H9 (cell line): ENCODE results near the gene ADAMTS3. TPM values are rescaled to one million over a fixed set of nuclear protein-coding genes. Genes with fewer than 3 reads are reported as not detected.

ENCODE experiments used
- DNase-seq: peaks from one replicate; pipeline ENCODE4 v3.0.0-alpha.2; 2017
- H2AFZ ChIP-seq: one replicate; pipeline ENCODE4 v1.6.1; 2013; ENCODE audit warnings: mild to moderate bottlenecking, low read length, control low read depth, moderate library complexity
- H2AK5ac ChIP-seq: 2 replicates; pipeline ENCODE4 v1.6.1; 2013; ENCODE audit warnings: low read length, control low read depth, mixed read lengths; ENCODE audit not compliant: insufficient read length
- H2BK120ac ChIP-seq: one replicate; pipeline ENCODE4 v1.6.1; 2013; ENCODE audit warnings: low read depth, mild to moderate bottlenecking, low read length, control low read depth, inconsistent platforms; ENCODE audit not compliant: poor library complexity, severe bottlenecking
- H2BK12ac ChIP-seq: 2 replicates; pipeline ENCODE4 v1.6.1; 2013; ENCODE audit warnings: low read length, control low read depth, mixed read lengths, low read depth; ENCODE audit not compliant: insufficient read length
- H2BK15ac ChIP-seq: 2 replicates; pipeline ENCODE4 v1.6.1; 2013; ENCODE audit warnings: low read depth, low read length, control low read depth
- H2BK20ac ChIP-seq: one replicate; pipeline ENCODE4 v1.6.1; 2013; ENCODE audit warnings: low read depth, mild to moderate bottlenecking, low read length, control low read depth, inconsistent platforms; ENCODE audit not compliant: poor library complexity, severe bottlenecking
- H2BK5ac ChIP-seq: 2 replicates; pipeline ENCODE4 v1.6.1; 2013; ENCODE audit warnings: low read length, control low read depth, mixed read lengths; ENCODE audit not compliant: insufficient read length
- H3K14ac ChIP-seq: 2 replicates; pipeline ENCODE4 v1.6.1; 2013; ENCODE audit warnings: low read length, control low read depth; ENCODE audit not compliant: insufficient read depth
- H3K18ac ChIP-seq: 2 replicates; pipeline ENCODE4 v1.6.1; 2013; ENCODE audit warnings: low read depth, mild to moderate bottlenecking, mixed read lengths, low read length, control low read depth; ENCODE audit not compliant: insufficient read length
- H3K23ac ChIP-seq: 2 replicates; pipeline ENCODE4 v1.6.1; 2013; ENCODE audit warnings: low read length, control low read depth, mixed read lengths, low read depth; ENCODE audit not compliant: insufficient read length
- H3K23me2 ChIP-seq: 2 replicates; pipeline ENCODE4 v1.6.1; 2013; ENCODE audit warnings: low read depth, mild to moderate bottlenecking, mixed read lengths, low read length, control low read depth; ENCODE audit not compliant: insufficient read length, poor library complexity, severe bottlenecking
- H3K27ac ChIP-seq: 2 replicates; pipeline ENCODE4 v1.5.1; 2013; ENCODE audit warnings: low read length, control low read depth, mixed read lengths, low read depth; ENCODE audit not compliant: insufficient read length
- H3K27me3 ChIP-seq: 2 replicates; pipeline ENCODE4 v1.6.1; 2013; ENCODE audit warnings: low read length, control low read depth, inconsistent platforms; ENCODE audit not compliant: insufficient read depth
- H3K4ac ChIP-seq: 2 replicates; pipeline ENCODE4 v1.6.1; 2013; ENCODE audit warnings: low read depth, mild to moderate bottlenecking, control low read depth, inconsistent platforms, low read length, moderate library complexity
- H3K4me1 ChIP-seq: 2 replicates; pipeline ENCODE4 v1.6.1; 2013; ENCODE audit warnings: low read length, control low read depth, inconsistent platforms; ENCODE audit not compliant: insufficient read depth
- H3K4me2 ChIP-seq: 2 replicates; pipeline ENCODE4 v1.6.1; 2013; ENCODE audit warnings: low read length, control low read depth, mixed read lengths; ENCODE audit not compliant: insufficient read length, insufficient read depth
- H3K56ac ChIP-seq: 2 replicates; pipeline ENCODE4 v1.6.1; 2013; ENCODE audit warnings: low read depth, mild to moderate bottlenecking, mixed read lengths, low read length, control low read depth; ENCODE audit not compliant: insufficient read length
- H3K79me1 ChIP-seq: 2 replicates; pipeline ENCODE4 v1.6.1; 2013; ENCODE audit warnings: low read depth, mild to moderate bottlenecking, moderate library complexity, low read length, control low read depth, inconsistent platforms; ENCODE audit not compliant: insufficient read depth, poor library complexity, severe bottlenecking
- H3K79me2 ChIP-seq: 2 replicates; pipeline ENCODE4 v1.6.1; 2013; ENCODE audit warnings: low read length, control low read depth, inconsistent platforms; ENCODE audit not compliant: insufficient read depth
- H3K9ac ChIP-seq: 2 replicates; pipeline ENCODE4 v1.6.1; 2013; ENCODE audit warnings: low read length, control low read depth, mixed read lengths; ENCODE audit not compliant: insufficient read length; ENCODE audit errors: extremely low read depth
- H3K9me3 ChIP-seq: one replicate; pipeline ENCODE4 v1.6.1; 2013; ENCODE audit warnings: low read depth, low read length, inconsistent platforms; ENCODE audit not compliant: control insufficient read depth
- H3T11ph ChIP-seq: one replicate; pipeline ENCODE4 v1.6.1; 2013; ENCODE audit warnings: mild to moderate bottlenecking, low read length, control low read depth, inconsistent platforms
- H4K20me1 ChIP-seq: one replicate; pipeline ENCODE4 v1.6.1; 2013; ENCODE audit not compliant: control insufficient read depth, insufficient read length, insufficient read depth
- H4K5ac ChIP-seq: 2 replicates; pipeline ENCODE4 v1.6.1; 2013; ENCODE audit warnings: low read depth, mild to moderate bottlenecking, mixed read lengths, low read length, control low read depth; ENCODE audit not compliant: insufficient read length
- H4K8ac ChIP-seq: replicated peaks from 2 replicates; pipeline ENCODE4 v1.6.1; 2013; ENCODE audit warnings: low read length, control low read depth, mixed read lengths, low read depth; ENCODE audit not compliant: insufficient read length
- H4K91ac ChIP-seq: 2 replicates; pipeline ENCODE4 v1.6.1; 2013; ENCODE audit warnings: low read depth, mild to moderate bottlenecking, moderate library complexity, mixed read lengths, low read length, control low read depth; ENCODE audit not compliant: insufficient read length
- H3K27ac Mint-ChIP-seq, 3 experiments: 2 replicates in 2 of 3; 3 replicates in 1 of 3; pipeline ENCODE4 v1.8.0; 2020 to 2021; ENCODE audit warnings: mixed read lengths in 3 of 3, mild to moderate bottlenecking in 1 of 3, moderate library complexity in 1 of 3
- H3K27me3 Mint-ChIP-seq: 2 replicates; pipeline ENCODE4 v1.8.0; 2021; ENCODE audit warnings: low read depth, mild to moderate bottlenecking, moderate library complexity, mixed read lengths
- H3K36me3 Mint-ChIP-seq, 3 experiments: 2 replicates in 2 of 3; 3 replicates in 1 of 3; pipeline ENCODE4 v1.8.0; 2020 to 2021; ENCODE audit warnings: low read depth in 3 of 3, mixed read lengths in 3 of 3; ENCODE audit not compliant: insufficient read depth in 1 of 3
- H3K4me1 Mint-ChIP-seq, 2 experiments: 2 replicates each; pipeline ENCODE4 v1.8.0; 2020; ENCODE audit warnings: mixed read lengths in 2 of 2
- H3K4me3 Mint-ChIP-seq, 2 experiments: 2 replicates in 1 of 2; 3 replicates in 1 of 2; pipeline ENCODE4 v1.8.0; 2020 to 2021; ENCODE audit warnings: mild to moderate bottlenecking in 2 of 2, mixed read lengths in 2 of 2, moderate library complexity in 1 of 2
- H3K9me3 Mint-ChIP-seq, 2 experiments: 2 replicates in 1 of 2; 3 replicates in 1 of 2; pipeline ENCODE4 v1.8.0; 2020; ENCODE audit warnings: mild to moderate bottlenecking in 2 of 2, mixed read lengths in 2 of 2, moderate library complexity in 1 of 2
- CTCF ChIP-seq: fragments of 200-600 bp; sonication (generic); conservative IDR thresholded peaks from 3 replicates; pipeline ENCODE4 v1.8.0; 2021; ENCODE audit warnings: antibody characterized with exemption, mild to moderate bottlenecking
- WGBS: extraction: QIAGEN DNeasy Blood & Tissue Kit; methylation state at CpG from one replicate; pipeline ENCODE4 v1.1.7; 2013; ENCODE audit warnings: missing lambda C conversion rate, low lambda C conversion rate, mixed read lengths; ENCODE audit not compliant: insufficient read length; ENCODE audit errors: extremely low coverage; 5-methylcytosine and 5-hydroxymethylcytosine counted together
- total RNA-seq: library from RNA; stranded (reverse); gene quantifications from 2 replicates; pipeline ENCODE4 v1.2.1, GENCODE V29; 2021

Gene ADAMTS3
- total RNA-seq, 1 experiment from 2014 or later: 1.1 TPM

GRCh38 chr4:72410158-72410557, 158.9 kb downstream of the ADAMTS3 start:
- Histone ChIP-seq H3K23ac (no peak overlapping the region), H4K5ac (no peak overlapping the region), H3T11ph (no peak overlapping the region), H2BK120ac (no peak overlapping the region), H3K18ac (no peak overlapping the region), H2BK5ac (no peak overlapping the region), H3K27me3 (no peaks in the 10 kb centered on the region), H3K4ac (no peak overlapping the region), H3K9me3 (no peaks in the 10 kb centered on the region), H2AFZ (no peak overlapping the region), H3K14ac (no peak overlapping the region), H3K4me2 (no peak overlapping the region), H3K79me1 (no peaks in the 10 kb centered on the region), H2BK20ac (no peak overlapping the region), H2BK12ac (no peak overlapping the region), H4K8ac (no peak overlapping the region), H4K91ac (no peak overlapping the region), H2AK5ac (no peak overlapping the region), H3K56ac (no peak overlapping the region), H3K23me2 (no peaks in the 10 kb centered on the region), H2BK15ac (no peak overlapping the region), H3K9ac (no peak overlapping the region), H4K20me1 (no peaks in the 10 kb centered on the region), H3K79me2 (no peaks in the 10 kb centered on the region), H3K27ac (no peak overlapping the region), H3K4me1 (no peaks in the 10 kb centered on the region)
- peak overlapping the region in 2 of 3 experiments; percentile 33 to 42; a peak in 2 of 7 replicates for H3K27ac Mint-ChIP-seq
- H3K36me3 Mint-ChIP-seq: no peaks in the 10 kb centered on the region
- H3K4me1 Mint-ChIP-seq: 0 out of 4 replicates have a peak, but pooled peaks cover 0 to 2% of the 10 kb centered on the region in 2 experiments
- DNase-seq: no peak
- no peak overlapping the region for H3K4me3 Mint-ChIP-seq
- WGBS: no CpG with 5 or more reads among the region's 3 CpGs
- no peaks in the 10 kb centered on the region for H3K27me3 Mint-ChIP-seq
- TF ChIP-seq CTCF: no peak
- peaks cover 0 to 2% of the 10 kb centered on the region in 2 experiments; a peak in 1 of 5 replicates for H3K9me3 Mint-ChIP-seq
